ENCODE measurements around the gene CLEC1A.

GRCh38 chr12:10094646-10095395 is 4.0 kb downstream of the CLEC1A start:
- no peak for TF ChIP-seq SMC3 (conservative IDR thresholded peaks at IDR 0.05; ENCODE audit: poor library complexity)
- TF ChIP-seq EP300 (conservative IDR thresholded peaks at IDR 0.05; ENCODE audit: poor library complexity, severe bottlenecking): no peak
- TF ChIP-seq, protein P1, sequence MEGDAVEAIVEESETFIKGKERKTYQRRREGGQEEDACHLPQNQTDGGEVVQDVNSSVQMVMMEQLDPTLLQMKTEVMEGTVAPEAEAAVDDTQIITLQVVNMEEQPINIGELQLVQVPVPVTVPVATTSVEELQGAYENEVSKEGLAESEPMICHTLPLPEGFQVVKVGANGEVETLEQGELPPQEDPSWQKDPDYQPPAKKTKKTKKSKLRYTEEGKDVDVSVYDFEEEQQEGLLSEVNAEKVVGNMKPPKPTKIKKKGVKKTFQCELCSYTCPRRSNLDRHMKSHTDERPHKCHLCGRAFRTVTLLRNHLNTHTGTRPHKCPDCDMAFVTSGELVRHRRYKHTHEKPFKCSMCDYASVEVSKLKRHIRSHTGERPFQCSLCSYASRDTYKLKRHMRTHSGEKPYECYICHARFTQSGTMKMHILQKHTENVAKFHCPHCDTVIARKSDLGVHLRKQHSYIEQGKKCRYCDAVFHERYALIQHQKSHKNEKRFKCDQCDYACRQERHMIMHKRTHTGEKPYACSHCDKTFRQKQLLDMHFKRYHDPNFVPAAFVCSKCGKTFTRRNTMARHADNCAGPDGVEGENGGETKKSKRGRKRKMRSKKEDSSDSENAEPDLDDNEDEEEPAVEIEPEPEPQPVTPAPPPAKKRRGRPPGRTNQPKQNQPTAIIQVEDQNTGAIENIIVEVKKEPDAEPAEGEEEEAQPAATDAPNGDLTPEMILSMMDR (IDR thresholded peaks at IDR 0.05; ENCODE audit: poor library complexity, severe bottlenecking): no peak
- TF ChIP-seq POLR2AphosphoS5 (IDR thresholded peaks at IDR 0.05): no peak
- no peak for TF ChIP-seq TAF1 (IDR thresholded peaks at IDR 0.05; ENCODE audit: low read depth)
